A549 (cell line): ENCODE data around the gene FAM20C. TPM values are rescaled to one million over a fixed set of nuclear protein-coding genes. Genes with fewer than 3 reads are reported as not detected.

Source experiments
- ATAC-seq, 2 experiments: fragments of 200-7000 bp in 1 of 2; fragments of >200 bp in 1 of 2; cut with Nextera tagmentation in 1 of 2; cut with Tn5 transposase in 1 of 2; 3 replicates each; pipeline versions ENCODE4 v1.8.0 to v1.9.1; 2018 to 2020; ENCODE audit warnings: mild to moderate bottlenecking in 1 of 2, moderate library complexity in 1 of 2
- CTCF ChIA-PET: fragments of 300-600 bp; sonication (Branson Sonifier 250); formaldehyde crosslinking; extraction: SDS; loops from one replicate; lab custom pipeline; 2021; ENCODE audit warnings: antibody characterized with exemption, inconsistent platforms; lab: Yijun Ruan, JAX
- POLR2A ChIA-PET: fragments of 350-600 bp; formaldehyde crosslinking; extraction: SDS; loops from one replicate; lab custom pipeline; 2021; ENCODE audit warnings: antibody characterized with exemption, inconsistent platforms; lab: Yijun Ruan, JAX
- DNase-seq, 2 experiments: peaks; one replicate each; pipeline versions ENCODE4 v3.0.0 to v3.0.0-alpha.2; 2011 to 2016; ENCODE audit warnings: low read depth in 1 of 2, low spot score in 1 of 2
- FAIRE-seq: peaks from 2 replicates; lab custom pipeline; 2011; peaks lifted over from hg19 to GRCh38; lab: Jason Lieb, UNC
- H3K27ac ChIP-seq, 2 experiments: fragments of >200 bp; sonication (Bioruptor Twin); formaldehyde crosslinking; 3 replicates each; pipeline ENCODE4 v1.5.1; 2016 to 2017
- H3K4me1 ChIP-seq: fragments of >200 bp; sonication (Bioruptor Twin); formaldehyde crosslinking; 3 replicates; pipeline ENCODE4 v1.6.1; 2016
- H3K4me2 ChIP-seq: fragments of >200 bp; sonication (Bioruptor Twin); formaldehyde crosslinking; 3 replicates; pipeline ENCODE4 v1.6.1; 2016
- H3K4me3 ChIP-seq: fragments of >200 bp; sonication (Bioruptor Twin); formaldehyde crosslinking; 3 replicates; pipeline ENCODE4 v1.5.1; 2016
- H3K9me3 ChIP-seq: fragments of >200 bp; sonication (Bioruptor Twin); formaldehyde crosslinking; 3 replicates; pipeline ENCODE4 v1.6.1; 2016
- BHLHE40 ChIP-seq: IDR thresholded peaks from 2 replicates; pipeline ENCODE4 v1.6.1; 2012; ENCODE audit warnings: low read depth, low read length, inconsistent platforms
- CBX2 ChIP-seq: fragments of 200-600 bp; sonication (generic); IDR thresholded peaks from 2 replicates; pipeline ENCODE4 v1.6.1; 2016; ENCODE audit warnings: low read depth, mild to moderate bottlenecking, borderline replicate concordance
- CBX8 ChIP-seq: fragments of 200-600 bp; sonication (generic); IDR thresholded peaks from 2 replicates; pipeline ENCODE4 v1.6.1; 2016
- CEBPB ChIP-seq, 2 experiments: fragments of >200 bp in 1 of 2; sonication (Bioruptor Twin) in 1 of 2; formaldehyde crosslinking in 1 of 2; IDR thresholded peaks; 2 replicates each; pipeline ENCODE4 v1.6.1; 2012 to 2016
- CHD2 ChIP-seq: fragments of 150-350 bp; IDR thresholded peaks from 2 replicates; pipeline ENCODE4 v1.6.1; 2014; ENCODE audit warnings: low read length; ENCODE audit not compliant: partially characterized antibody
- FOSL2 ChIP-seq, 2 experiments: fragments of 450-650 bp in 1 of 2; fragments of >200 bp in 1 of 2; sonication (Bioruptor Twin) in 1 of 2; formaldehyde crosslinking; IDR thresholded peaks; 2 replicates each; pipeline versions ENCODE4 v1.5.0 to v1.6.1; 2016 to 2020; ENCODE audit warnings: mild to moderate bottlenecking in 1 of 2, moderate library complexity in 1 of 2
- FOXS1 ChIP-seq: fragments of 250-450 bp; sonication (Bioruptor Pico); IDR thresholded peaks from 2 replicates; pipeline ENCODE4 v1.5.0; 2020; ENCODE audit warnings: mild to moderate bottlenecking, moderate library complexity
- GATA3 ChIP-seq: IDR thresholded peaks from 2 replicates; pipeline ENCODE4 v1.6.1; 2012; ENCODE audit warnings: borderline replicate concordance
- HOXA7 ChIP-seq: fragments of 250-450 bp; sonication (Bioruptor Pico); IDR thresholded peaks from 2 replicates; pipeline ENCODE4 v1.5.0; 2020; ENCODE audit warnings: mild to moderate bottlenecking, moderate library complexity
- HOXB13 ChIP-seq: fragments of 250-450 bp; sonication (Bioruptor Pico); IDR thresholded peaks from 2 replicates; pipeline ENCODE4 v1.5.0; 2020; ENCODE audit warnings: low read depth, mild to moderate bottlenecking, moderate library complexity
- KDM1A ChIP-seq: fragments of 200-600 bp; sonication (generic); IDR thresholded peaks from 2 replicates; pipeline ENCODE4 v1.6.1; 2016; ENCODE audit warnings: low read depth, mild to moderate bottlenecking
- NPAS2 ChIP-seq: fragments of 250-450 bp; sonication (Bioruptor Pico); IDR thresholded peaks from 2 replicates; pipeline ENCODE4 v1.8.0; 2022; ENCODE audit warnings: mild to moderate bottlenecking, moderate library complexity, borderline replicate concordance
- NR3C1 ChIP-seq: fragments of >200 bp; sonication (Bioruptor Twin); formaldehyde crosslinking; IDR thresholded peaks from 3 replicates; pipeline ENCODE4 v1.6.1; 2017
- PHF8 ChIP-seq: fragments of 200-600 bp; sonication (generic); IDR thresholded peaks from 2 replicates; pipeline ENCODE4 v1.6.1; 2016; ENCODE audit warnings: low read depth, mild to moderate bottlenecking, antibody characterized with exemption, moderate library complexity, borderline replicate concordance
- RARB ChIP-seq: fragments of 250-450 bp; sonication (Bioruptor Pico); IDR thresholded peaks from 2 replicates; pipeline ENCODE4 v1.8.0; 2021; ENCODE audit warnings: mild to moderate bottlenecking, moderate library complexity
- SMC3 ChIP-seq: fragments of >200 bp; sonication (Bioruptor Twin); formaldehyde crosslinking; IDR thresholded peaks from 3 replicates; pipeline ENCODE4 v1.6.1; 2018; ENCODE audit warnings: inconsistent platforms
- TFCP2L1 ChIP-seq: fragments of 250-450 bp; sonication (Bioruptor Pico); IDR thresholded peaks from 2 replicates; pipeline ENCODE4 v1.5.0; 2021; ENCODE audit warnings: mild to moderate bottlenecking
- ZC3H11A ChIP-seq: fragments of 450-650 bp; IDR thresholded peaks from 2 replicates; pipeline ENCODE4 v1.6.1; 2014; ENCODE audit warnings: antibody characterized with exemption, mild to moderate bottlenecking
- ZFP36 ChIP-seq: fragments of 450-650 bp; IDR thresholded peaks from 2 replicates; pipeline ENCODE4 v1.6.1; 2014; ENCODE audit warnings: borderline replicate concordance; ENCODE audit not compliant: partially characterized antibody
- WGBS: methylation state at CpG from one replicate; pipeline ENCODE4 v1.1.6; 2017; ENCODE audit errors: missing lambda C conversion rate; 5-methylcytosine and 5-hydroxymethylcytosine counted together
- polyA plus RNA-seq, 4 experiments: library from polyadenylated mRNA; depleted of rRNA in 3 of 4; stranded (reverse); fragments of >200 nt; fragmentation: RNase III in 1 of 4; extraction: RNeasy Plus Mini Kit Qiagen cat#74134 plus additional on column Dnase treatment in 1 of 4; gene quantifications; 2 replicates in 3 of 4; 3 replicates in 1 of 4; pipeline ENCODE4 v1.2.3, GENCODE V29; 2011 to 2017
- TF ChIP-seq, protein P1 (sequence below): fragments of 250-450 bp; sonication (Bioruptor Pico); IDR thresholded peaks from 2 replicates; pipeline ENCODE4 v1.5.0; 2021; ENCODE audit warnings: mild to moderate bottlenecking, moderate library complexity, borderline replicate concordance
- TF ChIP-seq, protein P2 (sequence below): fragments of >200 bp; sonication (Bioruptor Twin); formaldehyde crosslinking; IDR thresholded peaks from 2 replicates; pipeline ENCODE4 v1.6.1; 2016
- TF ChIP-seq, protein P3 (sequence below): IDR thresholded peaks from 2 replicates; pipeline ENCODE4 v1.6.1; 2012; ENCODE audit warnings: low read depth, borderline replicate concordance

Gene FAM20C
- polyA plus RNA-seq, 2 of the 4 experiments (the other 2 are of a cell fraction): 5.6 to 20.3 TPM

DNA sequence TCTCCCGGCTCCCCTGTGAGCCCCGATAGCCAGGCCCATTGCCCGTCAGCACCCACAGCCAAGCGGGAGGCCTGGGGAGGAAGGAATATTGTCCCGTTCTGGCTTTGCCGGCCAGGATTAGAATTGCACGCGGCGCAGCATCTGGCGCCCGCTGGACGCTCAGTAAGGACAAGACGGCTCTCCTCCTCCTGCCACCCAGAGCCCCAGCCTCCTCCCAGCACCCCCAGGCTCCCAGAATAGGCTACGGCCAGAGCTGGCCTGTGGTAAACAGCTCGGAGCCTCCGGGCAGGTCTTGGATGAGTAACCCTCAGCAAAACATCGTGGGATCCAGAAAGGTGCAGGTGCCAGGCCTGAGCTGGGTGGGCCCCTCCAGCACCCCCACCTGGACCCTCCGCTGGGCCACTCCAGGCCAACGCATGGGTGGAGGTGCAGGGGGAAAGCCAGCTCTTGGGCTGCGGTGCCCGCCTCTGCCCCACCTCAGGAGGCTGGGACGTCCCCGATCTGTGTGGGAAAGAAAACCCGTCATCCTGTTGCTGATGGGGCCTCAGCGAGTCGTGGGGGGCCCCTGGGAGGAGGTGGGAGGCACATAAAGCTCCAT, 5.8 kb upstream of the FAM20C start:
- POLR2A ChIA-PET: no interaction called here
- H3K27ac ChIP-seq: no peak overlapping the region
- DNase-seq (no peak), ATAC-seq (no peak), FAIRE-seq (no peak)
- no peak overlapping the region for H3K4me3 ChIP-seq
- WGBS: 87% methylated on average over 20 of the region's 26 CpGs
- H3K9me3 ChIP-seq: no peaks in the 10 kb centered on the region
- no peak for TF ChIP-seq KDM1A
- no peak for TF ChIP-seq FOXS1 (CRISPR knock-in tag)
- TF ChIP-seq, protein P1, sequence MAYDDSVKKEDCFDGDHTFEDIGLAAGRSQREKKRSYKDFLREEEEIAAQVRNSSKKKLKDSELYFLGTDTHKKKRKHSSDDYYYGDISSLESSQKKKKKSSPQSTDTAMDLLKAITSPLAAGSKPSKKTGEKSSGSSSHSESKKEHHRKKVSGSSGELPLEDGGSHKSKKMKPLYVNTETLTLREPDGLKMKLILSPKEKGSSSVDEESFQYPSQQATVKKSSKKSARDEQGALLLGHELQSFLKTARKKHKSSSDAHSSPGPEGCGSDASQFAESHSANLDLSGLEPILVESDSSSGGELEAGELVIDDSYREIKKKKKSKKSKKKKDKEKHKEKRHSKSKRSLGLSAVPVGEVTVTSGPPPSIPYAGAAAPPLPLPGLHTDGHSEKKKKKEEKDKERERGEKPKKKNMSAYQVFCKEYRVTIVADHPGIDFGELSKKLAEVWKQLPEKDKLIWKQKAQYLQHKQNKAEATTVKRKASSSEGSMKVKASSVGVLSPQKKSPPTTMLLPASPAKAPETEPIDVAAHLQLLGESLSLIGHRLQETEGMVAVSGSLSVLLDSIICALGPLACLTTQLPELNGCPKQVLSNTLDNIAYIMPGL (CRISPR knock-in tag): no peak
- no peak for TF ChIP-seq RARB (CRISPR knock-in tag)
- TF ChIP-seq BHLHE40: no peak
- TF ChIP-seq CBX8: no peak
- no peak for TF ChIP-seq HOXA7 (CRISPR knock-in tag)
- no peak for TF ChIP-seq TFCP2L1 (CRISPR knock-in tag)
- no peak for TF ChIP-seq HOXB13 (CRISPR knock-in tag)
- TF ChIP-seq FOSL2 (IDR thresholded peaks at IDR 0.05): no peak
- no peak for TF ChIP-seq FOSL2 (CRISPR knock-in tag; IDR thresholded peaks at IDR 0.05)
- TF ChIP-seq, protein P2, sequence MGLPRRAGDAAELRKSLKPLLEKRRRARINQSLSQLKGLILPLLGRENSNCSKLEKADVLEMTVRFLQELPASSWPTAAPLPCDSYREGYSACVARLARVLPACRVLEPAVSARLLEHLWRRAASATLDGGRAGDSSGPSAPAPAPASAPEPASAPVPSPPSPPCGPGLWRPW: no peak
- peaks cover 5% of the 10 kb centered on the region; the same call in 2 of the 3 replicates for H3K4me1 ChIP-seq
- CTCF ChIA-PET: interaction anchor here (0.8 kb wide), 1 partner anchor 123 kb away, joined by 4 read pairs; no protein-coding TSS in a partner anchor
- H3K4me2 ChIP-seq: no peak overlapping the region

DNA sequence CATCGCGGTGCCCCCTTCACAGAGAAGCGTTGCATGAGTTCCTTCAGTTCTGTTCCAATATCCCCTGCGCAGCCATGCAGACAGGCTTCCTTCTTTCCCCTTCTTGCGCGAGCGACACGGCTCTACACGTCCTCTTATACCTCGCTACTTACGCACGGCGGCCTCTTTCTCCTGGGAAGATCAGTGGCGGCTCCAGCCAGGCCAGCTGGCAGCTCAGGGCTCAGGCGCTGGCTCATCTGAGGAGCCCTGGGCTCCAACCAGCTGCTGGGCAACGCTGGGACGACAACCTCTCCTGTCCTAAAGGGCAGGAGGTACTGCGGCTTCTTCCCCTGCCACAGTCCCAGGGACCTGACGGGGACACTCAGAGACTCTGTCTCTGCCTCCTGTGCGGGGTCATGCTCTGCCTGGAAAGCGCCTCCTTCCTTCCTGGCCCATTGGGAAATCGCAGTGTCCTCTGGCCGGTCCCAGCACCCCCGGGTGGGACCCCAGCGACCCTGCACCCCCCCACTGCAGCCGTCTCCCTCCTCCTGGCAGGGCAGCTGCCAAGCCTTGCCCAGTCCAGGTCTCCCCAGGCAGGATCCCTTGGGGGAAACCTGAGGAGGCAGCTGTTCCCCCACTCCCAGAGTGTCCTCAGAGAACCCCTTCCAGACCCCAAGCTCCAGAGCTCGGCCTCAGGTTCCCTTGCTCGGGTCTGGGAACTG, 5.0 kb upstream of the FAM20C start:
- DNase-seq: no peak
- Histone ChIP-seq H3K9me3 (no peaks in the 10 kb centered on the region), H3K4me2 (no peak overlapping the region), H3K4me3 (no peak overlapping the region), H3K4me1 (peaks cover 6% of the 10 kb centered on the region; the same call in 2 of the 3 replicates), H3K27ac (no peak overlapping the region)
- CTCF ChIA-PET: interaction anchor here (0.8 kb wide), 1 partner anchor 123 kb away, joined by 4 read pairs; no protein-coding TSS in a partner anchor
- no peak for ATAC-seq
- 83% methylated on average over 26 of the region's 28 CpGs for WGBS
- TF ChIP-seq SMC3: no peak
- TF ChIP-seq, protein P3, sequence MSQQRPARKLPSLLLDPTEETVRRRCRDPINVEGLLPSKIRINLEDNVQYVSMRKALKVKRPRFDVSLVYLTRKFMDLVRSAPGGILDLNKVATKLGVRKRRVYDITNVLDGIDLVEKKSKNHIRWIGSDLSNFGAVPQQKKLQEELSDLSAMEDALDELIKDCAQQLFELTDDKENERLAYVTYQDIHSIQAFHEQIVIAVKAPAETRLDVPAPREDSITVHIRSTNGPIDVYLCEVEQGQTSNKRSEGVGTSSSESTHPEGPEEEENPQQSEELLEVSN: no peak
- no peak for TF ChIP-seq TFCP2L1 (CRISPR knock-in tag)
- no peak for TF ChIP-seq CHD2
- TF ChIP-seq RARB (CRISPR knock-in tag): no peak
- TF ChIP-seq GATA3: no peak
- TF ChIP-seq PHF8: no peak
- no peak for TF ChIP-seq HOXB13 (CRISPR knock-in tag)
- TF ChIP-seq CEBPB (IDR thresholded peaks at IDR 0.05): no peak
- no peak for TF ChIP-seq NR3C1
- no peak for TF ChIP-seq KDM1A
- TF ChIP-seq FOSL2 (IDR thresholded peaks at IDR 0.05): no peak
- TF ChIP-seq FOSL2 (CRISPR knock-in tag; IDR thresholded peaks at IDR 0.05): no peak
- TF ChIP-seq, protein P1 (CRISPR knock-in tag): no peak
- TF ChIP-seq CBX8: no peak
- TF ChIP-seq NPAS2 (CRISPR knock-in tag): no peak
- TF ChIP-seq ZFP36: no peak
- TF ChIP-seq CBX2: no peak
- TF ChIP-seq ZC3H11A: no peak
- POLR2A ChIA-PET: no interaction called here
- FAIRE-seq: no peak
